Umbilical cord (tissue), 2 donors: Measurements from ENCODE around the gene SDK1. TPM values are rescaled to one million over a fixed set of nuclear protein-coding genes. Genes with fewer than 3 reads are reported as not detected.

Experiments used
- DNase-seq: peaks from one replicate; pipeline ENCODE4 v3.0.0-alpha.2; 2015; ENCODE audit warnings: low spot score
- total RNA-seq: library from RNA; depleted of rRNA; stranded (reverse); fragments of >200 nt; gene quantifications from one replicate; pipeline ENCODE4 v1.2.3, GENCODE V29; 2014; ENCODE audit warnings: low replicate concordance; ENCODE audit not compliant: insufficient read depth

SDK1 gene
- total RNA-seq, 1 donor from 2014 or later: 7.9 TPM

- no peak for DNase-seq
These were observed 889.2 kb downstream of the SDK1 start for GRCh38 chr7:4190010-4190981.

GRCh38 chr7:4191046-4191445 is 890.0 kb downstream of the SDK1 start:
- no peak for DNase-seq

GRCh38 chr7:4191525-4191924 is 890.5 kb downstream of the SDK1 start:
- no peak for DNase-seq

GRCh38 chr7:4195660-4196059 is 894.6 kb downstream of the SDK1 start:
- DNase-seq: peak; percentile 51

DNA sequence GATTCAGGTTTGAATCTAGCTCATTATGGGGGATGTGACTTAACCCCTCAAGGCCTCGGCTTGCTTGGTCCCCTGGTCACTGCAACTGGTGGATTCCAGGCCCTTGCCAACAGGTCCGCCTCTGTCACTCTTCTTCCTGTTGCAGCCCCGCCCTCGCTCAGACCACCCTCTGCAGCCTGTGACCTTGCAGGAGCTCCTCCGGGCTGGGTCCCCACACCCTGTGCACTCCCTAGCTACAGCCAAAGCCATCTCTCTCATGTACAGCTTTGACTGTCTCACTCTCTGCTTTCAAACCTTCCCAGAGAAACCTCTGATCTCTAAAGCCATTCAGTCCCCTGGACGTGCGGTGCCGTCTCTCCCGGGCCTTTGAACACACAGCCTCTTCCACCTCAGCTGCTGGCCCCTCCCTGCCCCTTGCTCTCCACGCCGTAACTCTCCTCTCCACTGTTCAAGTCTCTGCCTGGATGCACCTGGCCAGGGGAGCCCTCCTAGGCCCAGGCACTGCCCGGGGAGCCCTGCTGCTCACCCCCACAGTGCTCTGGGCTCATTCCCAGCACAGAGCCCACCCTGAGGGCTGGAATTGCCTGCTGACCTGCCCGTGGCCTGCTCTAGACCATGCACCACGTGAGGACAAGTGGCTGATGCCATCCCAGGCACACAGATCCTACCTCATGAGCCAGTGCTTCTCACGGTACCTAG is 895.2 kb downstream of the SDK1 start:
- DNase-seq: no peak

GRCh38 chr7:4198301-4198700 is 897.2 kb downstream of the SDK1 start:
- no peak for DNase-seq

DNA sequence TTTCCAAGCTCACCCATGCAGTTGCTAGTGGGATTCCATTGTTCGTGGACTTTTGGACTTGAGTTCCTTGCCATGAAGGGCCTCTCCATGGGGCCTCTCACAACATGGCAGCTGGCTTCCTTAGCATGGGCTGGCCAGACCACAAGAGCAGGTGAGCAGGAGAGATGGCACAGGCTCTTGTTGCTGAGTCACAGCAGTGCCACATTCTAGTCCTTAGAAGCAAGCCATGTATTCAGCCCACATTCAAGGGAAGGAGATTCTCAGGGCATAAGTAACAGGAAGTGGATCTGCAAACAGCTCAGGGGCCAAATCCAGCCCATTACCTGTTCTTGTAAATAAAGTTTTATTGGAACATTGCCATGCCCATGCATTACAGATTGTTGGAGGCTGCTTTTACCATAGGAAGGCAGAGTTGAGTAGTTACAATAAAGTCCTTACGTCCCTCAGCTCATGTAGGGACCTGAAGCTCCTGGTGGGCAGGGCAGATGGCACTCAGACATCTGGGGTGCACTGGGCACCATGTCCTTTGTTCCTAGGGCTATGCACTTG is 899.6 kb downstream of the SDK1 start:
- no peak for DNase-seq

- DNase-seq: no peak
These were observed 900.5 kb downstream of the SDK1 start for GRCh38 chr7:4201566-4201965.

GRCh38 chr7:4202154-4202736 is 901.2 kb downstream of the SDK1 start:
- DNase-seq: no peak

GRCh38 chr7:4202954-4203353 is 901.9 kb downstream of the SDK1 start:
- DNase-seq: no peak

DNA sequence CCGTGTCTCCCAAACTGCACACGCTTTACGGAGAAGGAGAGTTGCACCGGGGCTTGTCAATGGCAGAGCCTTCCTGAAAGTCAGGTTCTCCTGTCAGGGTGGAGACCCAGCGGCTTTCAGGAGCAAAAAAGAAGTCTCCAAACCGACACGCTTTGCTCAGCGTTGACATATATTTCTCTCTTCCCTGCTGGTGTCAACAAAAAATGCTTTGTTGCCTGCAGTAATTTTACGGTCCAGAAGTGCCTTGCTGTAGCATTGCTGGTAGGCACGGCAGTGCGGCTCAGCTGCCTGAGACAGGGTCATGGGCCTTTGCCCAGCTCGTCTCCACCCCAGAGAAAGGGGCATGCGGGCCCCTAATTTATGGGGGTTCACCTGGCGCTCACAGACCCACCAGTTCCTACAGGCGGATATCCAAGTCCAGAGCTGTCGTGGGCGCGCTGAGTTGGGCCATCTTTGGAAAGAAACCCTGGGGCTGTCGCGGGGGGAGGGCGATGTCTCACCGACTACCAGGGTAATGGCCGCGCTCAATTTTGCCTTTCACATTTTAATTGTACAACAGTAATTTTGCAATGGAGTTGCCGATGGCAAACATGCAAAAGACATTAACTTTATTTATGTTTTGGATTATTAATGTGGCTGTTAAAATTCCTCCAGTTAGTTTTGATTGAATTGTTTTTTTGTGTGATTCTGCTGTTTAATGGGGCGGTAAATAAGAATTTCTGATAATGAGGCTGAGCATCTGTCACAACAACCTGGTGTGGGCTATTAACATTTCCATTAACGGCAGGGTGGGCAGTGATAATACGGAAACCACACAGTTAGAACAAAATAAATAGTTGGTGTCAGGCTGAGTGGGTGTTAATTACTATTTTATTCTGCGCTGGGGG is 902.8 kb downstream of the SDK1 start:
- DNase-seq: no peak

DNA sequence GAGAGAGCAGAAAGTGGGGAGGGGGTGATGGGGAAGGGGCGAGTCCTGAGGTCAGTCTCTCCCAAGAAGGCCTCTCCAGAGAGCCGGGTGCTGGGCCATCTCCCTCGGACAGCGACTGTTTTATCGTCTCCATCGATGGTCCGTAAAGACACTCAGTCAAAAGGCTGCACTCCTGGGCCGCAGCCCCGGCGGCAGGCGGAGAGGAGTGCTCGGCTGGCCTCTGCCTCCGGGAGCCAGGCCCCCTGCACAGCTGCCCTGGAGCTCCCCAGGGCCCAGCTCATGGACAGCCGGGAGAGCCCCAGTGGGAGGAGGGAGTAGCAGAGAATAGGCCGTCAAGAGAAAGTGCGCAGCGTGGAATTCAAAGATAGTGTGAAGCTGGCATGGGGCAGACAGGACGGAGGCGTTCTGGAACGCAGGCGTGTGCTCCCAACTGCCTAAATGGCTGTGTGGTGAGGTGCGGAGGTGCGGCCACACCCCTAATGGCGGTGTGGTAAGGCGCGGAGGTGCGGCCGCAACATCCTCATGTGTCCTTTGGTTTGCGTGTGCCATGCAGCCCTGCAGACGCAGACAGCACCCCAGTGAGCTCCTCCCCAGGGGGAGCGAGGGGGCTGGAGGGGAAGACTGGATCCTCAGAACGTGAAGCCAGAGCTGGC is 903.6 kb downstream of the SDK1 start:
- no peak for DNase-seq

DNA sequence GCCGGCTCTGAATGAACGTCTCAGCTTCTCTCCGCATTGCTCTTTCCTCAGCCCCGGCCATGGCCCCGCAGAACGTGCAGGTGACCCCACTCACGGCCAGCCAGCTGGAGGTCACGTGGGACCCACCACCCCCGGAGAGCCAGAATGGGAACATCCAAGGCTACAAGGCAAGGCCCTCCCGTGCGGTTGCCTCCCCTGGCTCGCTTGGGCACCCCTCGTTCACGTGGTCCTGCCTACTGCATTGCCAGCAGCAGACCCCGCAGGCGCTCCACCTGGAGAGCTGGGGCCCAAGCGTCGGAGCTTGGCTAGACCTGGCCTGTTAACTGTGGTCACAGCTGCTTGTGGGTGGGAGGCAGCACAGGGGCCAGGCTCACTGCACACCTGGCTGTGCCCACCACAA is 904.8 kb downstream of the SDK1 start:
- DNase-seq: no peak

GRCh38 chr7:4207011-4207410 is 906.0 kb downstream of the SDK1 start:
- DNase-seq: no peak

DNA sequence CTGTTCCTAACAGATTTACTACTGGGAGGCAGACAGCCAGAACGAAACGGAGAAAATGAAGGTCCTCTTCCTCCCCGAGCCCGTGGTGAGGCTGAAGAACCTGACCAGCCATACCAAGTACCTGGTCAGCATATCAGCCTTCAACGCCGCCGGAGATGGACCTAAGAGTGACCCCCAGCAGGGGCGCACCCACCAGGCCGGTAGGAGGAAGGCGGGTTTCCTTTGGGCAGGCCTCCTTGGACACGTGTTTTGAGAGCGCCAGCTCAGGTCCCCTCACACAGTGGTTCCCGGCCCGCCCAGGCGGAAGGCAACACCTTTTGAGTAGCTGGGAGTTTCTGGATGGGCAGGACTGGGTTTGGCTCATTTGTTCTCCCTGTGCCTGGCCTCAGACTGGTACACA is 907.0 kb downstream of the SDK1 start:
- DNase-seq: no peak

DNA sequence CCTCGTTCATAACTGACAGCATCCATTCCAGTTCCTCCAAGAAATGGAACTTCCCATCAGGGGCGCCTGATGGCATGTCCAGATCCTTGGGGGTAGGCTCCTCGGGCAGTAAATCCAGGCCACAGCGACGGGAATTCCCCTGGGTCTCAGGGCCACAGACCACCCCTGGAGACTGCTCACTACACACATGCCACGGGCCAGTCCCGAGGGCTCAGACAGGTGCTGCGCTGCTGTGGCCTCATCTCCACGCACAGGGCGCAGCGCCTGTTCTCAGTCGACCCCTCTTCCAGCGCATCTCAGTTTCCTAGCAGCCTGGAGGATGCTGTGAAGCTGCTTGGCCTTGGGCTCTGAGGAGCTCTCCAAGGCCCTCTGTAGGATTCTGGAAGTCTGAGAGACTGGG is 907.5 kb downstream of the SDK1 start:
- no peak for DNase-seq

DNA sequence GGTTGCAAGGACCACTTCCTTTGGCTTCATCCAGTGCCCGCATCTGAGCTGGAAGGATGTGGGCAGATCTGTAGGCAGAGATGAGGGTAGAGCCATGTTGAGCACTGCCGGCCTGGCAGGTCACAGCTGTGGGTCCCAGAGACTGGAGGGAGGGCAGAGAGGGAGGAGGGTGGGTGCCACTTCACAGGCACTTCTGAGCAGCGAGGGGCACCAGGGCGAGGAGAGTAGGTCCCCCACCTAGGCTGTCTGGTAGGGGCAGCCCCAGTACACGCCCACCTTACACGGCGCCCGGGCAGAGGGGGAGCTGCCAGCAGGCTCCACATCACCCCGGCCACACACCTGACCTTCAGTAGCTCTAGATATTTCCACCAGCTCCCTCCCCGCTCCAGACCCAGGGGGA is 908.1 kb downstream of the SDK1 start:
- no peak for DNase-seq

DNA sequence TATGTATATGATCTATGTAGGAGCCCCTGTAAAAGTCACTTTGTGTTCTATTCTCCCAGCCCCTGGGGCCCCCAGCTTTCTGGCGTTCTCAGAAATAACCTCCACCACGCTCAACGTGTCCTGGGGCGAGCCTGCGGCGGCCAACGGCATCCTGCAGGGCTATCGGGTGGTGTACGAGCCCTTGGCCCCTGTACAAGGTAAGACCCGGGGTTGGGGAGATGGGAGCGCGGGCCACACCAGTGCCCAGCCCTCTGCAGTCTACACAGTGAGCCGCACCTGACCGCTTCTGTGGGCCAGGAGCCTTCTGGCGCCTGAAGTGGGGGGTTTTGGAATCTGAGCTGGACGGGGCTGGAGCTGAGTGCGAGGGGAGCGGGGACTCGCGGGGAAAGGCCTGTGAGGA is 908.9 kb downstream of the SDK1 start:
- no peak for DNase-seq

GRCh38 chr7:4210821-4211220 is 909.8 kb downstream of the SDK1 start:
- DNase-seq: no peak

DNA sequence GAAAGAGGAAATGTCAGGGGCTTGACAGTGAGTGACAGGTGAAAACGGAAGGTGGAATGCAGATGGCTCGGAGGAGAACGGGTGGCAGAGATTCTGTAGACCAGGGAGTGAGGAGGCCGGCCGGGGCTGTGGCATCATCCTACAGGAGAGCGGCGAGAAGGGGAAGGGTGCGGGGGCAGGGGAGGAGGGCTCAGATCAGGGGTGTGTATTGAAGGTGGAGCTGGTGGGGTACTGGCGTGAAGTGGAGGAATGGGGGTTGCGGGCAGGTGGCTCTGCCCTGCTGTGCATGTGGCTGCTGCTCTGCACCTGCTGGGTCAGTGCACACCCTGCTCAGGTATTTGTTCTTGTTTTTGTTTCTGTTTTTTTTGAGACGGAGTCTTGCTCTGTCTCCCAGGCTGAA is 910.2 kb downstream of the SDK1 start:
- no peak for DNase-seq

DNA sequence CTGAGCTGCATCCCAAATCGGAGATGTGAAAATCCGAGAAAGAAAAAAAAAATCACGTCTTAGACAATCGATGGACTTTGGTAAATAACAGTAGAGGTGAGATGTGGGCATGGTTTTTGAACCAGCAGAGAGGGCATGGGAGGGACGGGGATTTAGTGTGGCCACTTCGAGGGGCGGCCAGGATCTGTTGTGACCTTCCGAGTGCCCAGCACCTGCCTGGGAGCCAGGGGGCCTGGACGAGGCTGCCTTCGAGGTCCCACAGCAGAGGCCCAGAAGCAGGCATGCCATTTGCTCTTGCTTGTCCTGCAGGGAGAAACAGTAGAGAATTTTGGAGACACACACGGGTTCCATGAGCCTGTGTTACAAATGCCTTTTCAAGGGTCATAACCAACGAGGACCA is 911.3 kb downstream of the SDK1 start:
- DNase-seq: no peak
